B cell (primary cell): ENCODE measurements around the gene TRIM2. TPM values are rescaled to one million over a fixed set of nuclear protein-coding genes. Genes with fewer than 3 reads are reported as not detected.

Source experiments
- ATAC-seq: fragments of 200-7000 bp; cut with Tn5 transposase; one replicate; pipeline ENCODE4 v1.10.0; 2021; ENCODE audit warnings: low read depth, mild to moderate bottlenecking, moderate number of reproducible peaks, moderate library complexity
- CTCF ChIA-PET: fragments of 350-600 bp; sonication (Branson Sonifier 250); formaldehyde crosslinking; loops from one replicate; lab custom pipeline; 2021; ENCODE audit warnings: antibody characterized with exemption, inconsistent platforms; lab: Charles Lee
- POLR2A ChIA-PET: fragments of 350-600 bp; sonication (Branson Sonifier 250); formaldehyde crosslinking; loops from one replicate; lab custom pipeline; 2021; ENCODE audit warnings: antibody characterized with exemption; lab: Charles Lee
- DNase-seq: peaks from one replicate; pipeline ENCODE4 v3.0.0; 2013
- H2AFZ ChIP-seq: 2 replicates; pipeline ENCODE4 v1.6.1; 2012; ENCODE audit warnings: mild to moderate bottlenecking, low read depth, low read length; ENCODE audit not compliant: insufficient read depth, poor library complexity, severe bottlenecking
- H3K27ac ChIP-seq, 2 donors: 1 replicate in 1 of 2; 2 replicates in 1 of 2; pipeline ENCODE4 v1.5.1; 2012 to 2013; ENCODE audit warnings: low read length in 2 of 2, mild to moderate bottlenecking in 2 of 2, moderate library complexity in 1 of 2
- H3K27me3 ChIP-seq, 4 experiments: fragments of 200-600 bp in 1 of 4; sonication (generic) in 1 of 4; replicated peaks in 1 of 4; 1 replicate in 2 of 4; 2 replicates in 2 of 4; pipeline versions ENCODE4 v1.6.1 to v1.7.0; 2013 to 2016; ENCODE audit warnings: low read length in 3 of 4, mild to moderate bottlenecking in 2 of 4, mixed read lengths in 1 of 4, moderate library complexity in 1 of 4; ENCODE audit not compliant: insufficient read depth in 4 of 4, control insufficient read depth in 3 of 4; ENCODE audit errors: control extremely low read depth in 1 of 4
- H3K36me3 ChIP-seq, 2 experiments: replicated peaks in 1 of 2; 1 replicate in 1 of 2; 2 replicates in 1 of 2; pipeline versions ENCODE4 v1.6.1 to v1.7.1; 2013; ENCODE audit warnings: low read length in 1 of 2; ENCODE audit not compliant: insufficient read depth in 2 of 2, control insufficient read depth in 1 of 2; ENCODE audit errors: control extremely low read depth in 1 of 2, extremely low read depth in 1 of 2
- H3K4me1 ChIP-seq, 2 donors: fragments of 200-600 bp in 1 of 2; sonication (generic) in 1 of 2; 1 replicate in 1 of 2; 2 replicates in 1 of 2; pipeline versions ENCODE4 v1.5.1 to v1.6.1; 2013 to 2017; ENCODE audit warnings: low read length in 2 of 2; ENCODE audit not compliant: control insufficient read depth in 2 of 2, insufficient read depth in 2 of 2
- H3K4me2 ChIP-seq: replicated peaks from 2 replicates; pipeline ENCODE3; 2012; ENCODE audit warnings: mild to moderate bottlenecking, low read depth, low read length; ENCODE audit not compliant: poor library complexity, severe bottlenecking
- H3K4me3 ChIP-seq, 5 experiments: fragments of 200-600 bp in 1 of 5; sonication (generic) in 1 of 5; 1 replicate in 3 of 5; 2 replicates in 2 of 5; pipeline versions ENCODE4 v1.5.1 to v1.7.0; 2011 to 2016; ENCODE audit warnings: low read length in 4 of 5, mild to moderate bottlenecking in 4 of 5, low read depth in 2 of 5, control low read depth in 1 of 5, moderate library complexity in 1 of 5; ENCODE audit not compliant: insufficient read depth in 1 of 5; ENCODE audit errors: control extremely low read depth in 1 of 5, extremely low read depth in 1 of 5
- H3K79me2 ChIP-seq: fragments of 200-600 bp; sonication (generic); one replicate; pipeline ENCODE4 v1.6.0; 2016; ENCODE audit warnings: low read length; ENCODE audit not compliant: control insufficient read depth, insufficient read depth
- H3K9ac ChIP-seq: fragments of 200-600 bp; sonication (generic); 2 replicates; pipeline ENCODE4 v1.6.1; 2017; ENCODE audit warnings: mild to moderate bottlenecking, low read length, moderate library complexity
- H3K9me3 ChIP-seq, 3 donors: one replicate each; pipeline versions ENCODE4 v1.6.1 to v1.7.1; 2013; ENCODE audit warnings: low read length in 2 of 3; ENCODE audit not compliant: control insufficient read depth in 2 of 3, insufficient read depth in 1 of 3; ENCODE audit errors: control extremely low read depth in 1 of 3
- H4K20me1 ChIP-seq: 2 replicates; pipeline ENCODE4 v1.6.0; 2012; ENCODE audit warnings: mild to moderate bottlenecking, low read length; ENCODE audit not compliant: insufficient read depth, control insufficient read depth, poor library complexity, severe bottlenecking
- H3K27ac Mint-ChIP-seq: one replicate; pipeline ENCODE4 v1.8.0; 2021; ENCODE audit warnings: mixed read lengths
- H3K27me3 Mint-ChIP-seq: one replicate; pipeline ENCODE4 v1.8.0; 2021; ENCODE audit warnings: mixed read lengths
- H3K4me1 Mint-ChIP-seq: one replicate; pipeline ENCODE4 v1.8.0; 2021; ENCODE audit warnings: mixed read lengths
- H3K4me3 Mint-ChIP-seq: one replicate; pipeline ENCODE4 v1.8.0; 2021; ENCODE audit warnings: mixed read lengths
- H3K9me3 Mint-ChIP-seq: one replicate; pipeline ENCODE4 v1.8.0; 2022; ENCODE audit warnings: mixed read lengths; ENCODE audit not compliant: insufficient read depth
- EZH2 ChIP-seq: IDR thresholded peaks from 2 replicates; pipeline ENCODE4 v1.6.1; 2012; ENCODE audit warnings: borderline replicate concordance, low read depth, mild to moderate bottlenecking, moderate library complexity, low read length; ENCODE audit not compliant: insufficient read depth, poor library complexity, severe bottlenecking
- whole genome bisulfite sequencing: methylation state at CpG from one replicate; pipeline ENCODE4 v1.1.5; 2013; ENCODE audit warnings: missing lambda C conversion rate; ENCODE audit not compliant: insufficient coverage; 5-methylcytosine and 5-hydroxymethylcytosine counted together
- intact Hi-C: fragments of 100-400 bp; cut with micrococcal nuclease; formaldehyde crosslinking; loops from one replicate; pipeline ENCODE4 v1.10.0; 2022
- polyA plus RNA-seq: library from polyadenylated mRNA; depleted of rRNA; stranded (reverse); fragments of >200 nt; gene quantifications from 2 replicates; pipeline ENCODE4 v1.2.3, GENCODE V29; 2012
- total RNA-seq, 2 donors: library from RNA; stranded (reverse); fragments of 120-200 nt in 1 of 2; gene quantifications; 1 replicate in 1 of 2; 2 replicates in 1 of 2; pipeline versions ENCODE4 v1.2.3 to v1.2.4, GENCODE V29; 2013 to 2022
- TF ChIP-seq, protein P1 (sequence below): fragments of 200-600 bp; IDR thresholded peaks from one replicate; pipeline ENCODE4 v1.8.0; 2022; ENCODE audit warnings: antibody characterized with exemption, mild to moderate bottlenecking

The TRIM2 gene
- total and polyA plus RNA-seq, 2 donors (not counting 1 experiment from before 2014, with no cell fraction given), result 1.2 to 6.4 TPM

DNA sequence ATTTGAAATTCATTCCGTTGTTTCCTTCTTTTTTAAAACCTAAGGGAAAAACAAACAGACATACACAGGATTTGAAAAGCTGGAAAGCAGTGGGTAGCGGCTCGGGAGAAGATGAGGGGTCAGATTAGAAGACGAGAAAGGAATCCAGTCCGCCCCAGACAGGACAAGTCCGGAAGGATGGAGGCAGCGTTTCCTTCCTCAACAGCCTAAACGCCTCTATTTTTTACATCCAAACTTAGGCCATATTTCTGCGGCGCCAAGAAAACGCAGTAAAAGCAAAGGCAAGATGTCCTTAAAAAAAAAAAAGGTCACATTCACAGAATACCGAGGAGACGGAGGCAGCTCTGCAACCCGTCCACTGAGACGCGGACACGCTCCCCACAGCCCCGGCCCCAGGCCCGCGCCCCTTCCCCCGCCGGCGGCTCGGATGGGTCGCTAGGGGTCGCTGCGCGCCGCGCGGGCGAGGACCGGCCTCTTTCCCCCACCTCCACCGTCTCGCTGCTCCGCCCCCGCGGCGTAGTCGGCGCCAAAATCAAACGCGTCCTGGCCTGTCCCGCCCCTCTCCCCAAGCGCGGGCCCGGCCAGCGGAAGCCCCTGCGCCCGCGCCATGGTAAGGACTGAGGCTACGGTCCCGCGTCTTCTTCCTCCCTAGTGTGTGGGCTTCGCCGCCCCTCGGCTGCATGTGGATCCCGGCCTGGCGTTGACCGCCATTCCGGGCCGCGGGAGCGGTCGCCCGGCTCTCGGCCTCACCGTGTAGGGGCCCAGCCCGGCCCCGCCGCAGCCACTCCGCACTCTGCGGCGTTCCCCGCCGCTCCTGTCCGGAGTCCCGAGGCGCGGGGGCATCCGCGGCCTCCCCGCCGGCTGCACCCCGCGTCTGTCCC, 140.1 kb downstream of the TRIM2 start, which contains the start of gene MND1:
TSS of gene MND1 (plus strand) at position 558 of the 881 bp plus-strand sequence. CDS start at position 608, 50 bp downstream.
- H3K27ac ChIP-seq, result no peak within 1 kb of the TSS
- TF ChIP-seq, protein P1, sequence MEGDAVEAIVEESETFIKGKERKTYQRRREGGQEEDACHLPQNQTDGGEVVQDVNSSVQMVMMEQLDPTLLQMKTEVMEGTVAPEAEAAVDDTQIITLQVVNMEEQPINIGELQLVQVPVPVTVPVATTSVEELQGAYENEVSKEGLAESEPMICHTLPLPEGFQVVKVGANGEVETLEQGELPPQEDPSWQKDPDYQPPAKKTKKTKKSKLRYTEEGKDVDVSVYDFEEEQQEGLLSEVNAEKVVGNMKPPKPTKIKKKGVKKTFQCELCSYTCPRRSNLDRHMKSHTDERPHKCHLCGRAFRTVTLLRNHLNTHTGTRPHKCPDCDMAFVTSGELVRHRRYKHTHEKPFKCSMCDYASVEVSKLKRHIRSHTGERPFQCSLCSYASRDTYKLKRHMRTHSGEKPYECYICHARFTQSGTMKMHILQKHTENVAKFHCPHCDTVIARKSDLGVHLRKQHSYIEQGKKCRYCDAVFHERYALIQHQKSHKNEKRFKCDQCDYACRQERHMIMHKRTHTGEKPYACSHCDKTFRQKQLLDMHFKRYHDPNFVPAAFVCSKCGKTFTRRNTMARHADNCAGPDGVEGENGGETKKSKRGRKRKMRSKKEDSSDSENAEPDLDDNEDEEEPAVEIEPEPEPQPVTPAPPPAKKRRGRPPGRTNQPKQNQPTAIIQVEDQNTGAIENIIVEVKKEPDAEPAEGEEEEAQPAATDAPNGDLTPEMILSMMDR, result peak; percentile 98
- no peak for TF ChIP-seq EZH2
- Mint-ChIP-seq H3K4me3 (peak within 1 kb of the TSS; percentile 95), H3K9me3 (no peaks in the 10 kb centered on the region), H3K4me1 (peaks cover 42% of the 10 kb centered on the region), H3K27ac (peak within 1 kb of the TSS; percentile 33), H3K27me3 (no peaks in the 10 kb centered on the region)
- DNase-seq (peak; percentile 90), ATAC-seq (peak; percentile 92)
- H3K9ac ChIP-seq, result peak within 1 kb of the TSS; percentile 77
- peaks cover 25% of the 10 kb centered on the region in 2 donors for H3K4me1 ChIP-seq
- H3K9me3 ChIP-seq, result no peaks in the 10 kb centered on the region
- H3K36me3 ChIP-seq, result no peaks in the 10 kb centered on the region
- H3K4me2 ChIP-seq, result peak within 1 kb of the TSS; percentile 96
- peak within 1 kb of the TSS; percentile 87 for H2AFZ ChIP-seq
- no peaks in the 10 kb centered on the region for H4K20me1 ChIP-seq
- ChIA-PET CTCF (interaction anchor here (0.6 to 6.6 kb wide), 22 partner anchors 10 to 405 kb away, joined by 3 to 83 read pairs (median 4); partner anchors contain the start of gene TMEM131L), POLR2A (no interaction called here)
- intact Hi-C loops, result loop anchor here (1.0 to 5.0 kb wide), 8 partner anchors 89 to 406 kb away; partner anchors contain the start of gene TMEM131L
- peaks cover 31% of the 10 kb centered on the region for H3K79me2 ChIP-seq
- no peaks in the 10 kb centered on the region for H3K27me3 ChIP-seq
- H3K4me3 ChIP-seq, result peak within 1 kb of the TSS; percentile 62 to 90 (median 74)
- WGBS, result under 1% methylated on average over 84 of the region's 86 CpGs
